COLO668 (cell line): ENCODE measurements around the gene AQP1.

ENCODE experiments used
- DNase-seq: peaks from one replicate; lab custom pipeline; 2025; ENCODE audit not compliant: unreplicated experiment; lab: John Stamatoyannopoulos, UW

Gene AQP1

DNA sequence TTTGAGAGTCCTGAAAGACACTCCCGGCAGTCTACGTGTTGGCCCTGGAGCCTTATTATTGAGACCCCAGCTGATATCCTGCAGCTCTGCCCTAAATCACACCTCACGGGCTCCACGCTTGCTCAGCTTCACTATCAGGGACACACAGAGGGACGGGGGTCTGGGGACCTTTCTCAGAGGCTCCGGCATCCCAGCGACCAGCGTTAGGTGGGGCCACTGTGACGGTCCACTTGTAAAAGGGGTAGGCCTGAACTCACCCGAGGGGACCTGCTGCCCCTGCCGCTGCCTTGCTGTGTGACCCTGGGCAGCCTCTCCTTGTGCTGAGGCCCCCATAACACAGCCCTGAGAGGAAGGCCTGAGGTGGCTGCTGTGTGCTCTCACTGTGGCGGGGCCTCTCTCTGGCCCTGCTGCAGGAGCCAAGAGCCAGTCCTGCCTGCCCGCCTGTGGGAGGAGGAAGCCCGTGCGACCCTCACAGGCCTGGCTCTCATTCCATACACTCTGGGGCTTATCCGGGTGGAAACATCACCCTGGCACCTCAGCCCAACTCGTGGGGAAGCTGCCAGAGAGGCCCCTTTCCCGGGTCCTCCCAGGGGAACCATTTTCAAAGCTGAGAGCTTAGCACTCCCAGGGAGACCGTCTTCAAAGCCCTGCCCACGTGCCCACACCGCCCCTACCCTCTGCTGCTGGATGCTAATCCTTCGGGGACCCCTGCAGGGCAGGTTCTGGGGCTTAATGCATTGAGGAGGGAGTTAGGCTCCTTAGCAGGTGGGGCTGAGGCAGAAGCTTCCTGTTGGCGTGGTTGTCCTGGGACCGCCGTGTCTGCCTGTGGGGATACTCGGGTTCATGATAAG lies 21.7 kb downstream of the AQP1 start:
- DNase-seq: no peak

DNA sequence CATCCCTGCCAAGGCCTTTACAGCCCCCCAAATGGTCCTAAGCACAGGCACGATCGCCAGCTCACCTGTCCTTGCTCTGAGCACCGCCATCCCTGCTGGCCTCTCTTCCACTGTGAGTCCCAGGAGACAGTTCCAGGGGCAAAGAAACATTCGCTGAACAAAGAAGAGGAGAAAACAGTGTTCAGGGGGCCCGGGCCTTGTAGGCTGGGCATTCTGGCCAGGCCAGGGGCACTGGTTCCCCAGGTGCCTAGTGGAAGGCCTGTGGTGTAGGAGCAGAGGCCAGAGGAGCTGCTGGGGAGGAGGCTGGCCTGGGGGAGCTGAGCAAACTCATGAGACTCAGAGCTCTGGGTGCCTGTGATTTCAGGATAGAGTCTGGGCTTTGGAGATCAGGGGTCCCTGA lies 22.6 kb downstream of the AQP1 start:
- DNase-seq: no peak

DNA sequence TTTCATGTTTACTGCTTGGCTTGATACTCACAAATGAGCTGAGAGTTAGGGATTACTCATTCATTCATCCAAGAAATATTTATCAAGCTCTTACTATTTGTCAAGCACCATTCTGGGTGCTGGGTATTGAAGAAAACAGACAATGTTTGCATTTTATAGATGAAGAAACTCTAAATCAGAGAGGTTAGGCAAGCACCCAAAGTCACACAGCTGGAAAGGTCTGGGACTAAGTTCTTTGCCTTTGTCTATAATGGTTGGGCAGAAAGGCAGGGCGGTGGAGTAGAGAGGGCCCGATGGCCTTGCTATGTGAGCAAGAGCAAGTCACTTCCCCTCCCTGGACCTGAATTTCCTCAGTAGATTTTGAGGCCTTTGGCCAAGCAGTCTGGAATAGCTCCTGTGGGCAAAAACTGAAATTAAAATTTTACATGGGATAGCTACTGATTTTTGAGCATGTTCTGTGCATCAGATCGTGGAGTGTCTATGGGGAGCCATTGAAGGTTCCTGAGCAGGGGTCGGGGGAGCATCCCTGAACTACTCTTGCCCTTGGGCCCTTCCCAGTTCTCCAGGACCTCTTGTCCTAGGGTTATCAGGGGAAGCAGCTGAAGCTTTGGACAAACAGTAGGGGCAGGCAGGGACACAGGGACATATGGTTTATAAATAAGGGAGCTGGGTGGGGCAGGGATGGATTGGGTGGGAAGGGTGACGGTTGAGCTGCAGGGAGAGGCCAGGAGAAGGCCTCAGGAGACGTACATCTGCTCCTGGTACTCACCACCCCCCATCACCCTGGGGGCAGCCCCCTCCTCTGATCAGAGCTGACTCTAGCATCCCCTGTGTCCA lies 23.3 kb downstream of the AQP1 start:
- no peak for DNase-seq

DNA sequence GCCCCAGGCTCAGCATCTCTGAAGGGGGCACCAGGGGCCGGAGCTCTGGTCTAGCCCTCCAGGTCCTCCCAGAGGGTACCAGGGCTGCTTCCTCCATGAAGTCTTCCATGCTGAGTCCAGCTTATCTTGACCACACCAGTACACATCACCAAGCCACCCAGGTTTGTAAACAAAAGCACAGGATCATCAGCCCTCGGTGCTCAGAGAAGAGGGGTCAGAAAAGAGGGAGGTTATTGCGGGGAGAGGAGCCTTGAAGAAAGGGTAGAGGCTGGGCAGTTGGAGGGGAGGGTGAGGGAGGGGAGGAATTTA lies 23.9 kb downstream of the AQP1 start:
- no peak for DNase-seq

DNA sequence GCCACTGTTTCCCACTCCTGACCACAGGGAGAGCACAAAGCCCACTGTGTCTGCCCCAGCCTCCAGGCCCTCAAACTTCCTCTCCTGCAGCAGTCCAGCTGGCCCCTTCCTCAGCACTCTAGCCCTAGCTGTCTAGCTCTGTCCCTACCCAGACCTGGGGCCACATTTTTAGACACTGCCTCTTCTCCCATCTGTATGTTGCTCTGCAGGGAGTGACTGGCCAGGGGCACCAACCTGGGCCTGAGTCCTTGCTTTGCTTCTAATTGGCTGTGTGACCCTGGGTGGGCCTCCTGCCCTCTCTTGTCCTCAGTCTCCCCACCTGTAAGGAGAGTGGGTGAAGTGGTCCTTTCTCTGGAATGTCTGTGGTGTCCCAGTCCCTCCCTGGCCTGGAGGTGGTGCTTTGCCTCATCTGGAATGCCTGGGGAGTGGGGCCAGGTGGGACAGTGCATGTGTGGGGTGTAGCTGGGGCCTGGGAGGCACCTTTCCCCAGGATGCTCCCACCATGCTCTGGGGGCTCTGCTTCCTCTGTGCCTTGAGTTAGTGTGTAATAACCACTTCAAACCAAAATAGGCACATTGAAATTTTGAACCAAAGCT lies 25.1 kb downstream of the AQP1 start:
- no peak for DNase-seq

DNA sequence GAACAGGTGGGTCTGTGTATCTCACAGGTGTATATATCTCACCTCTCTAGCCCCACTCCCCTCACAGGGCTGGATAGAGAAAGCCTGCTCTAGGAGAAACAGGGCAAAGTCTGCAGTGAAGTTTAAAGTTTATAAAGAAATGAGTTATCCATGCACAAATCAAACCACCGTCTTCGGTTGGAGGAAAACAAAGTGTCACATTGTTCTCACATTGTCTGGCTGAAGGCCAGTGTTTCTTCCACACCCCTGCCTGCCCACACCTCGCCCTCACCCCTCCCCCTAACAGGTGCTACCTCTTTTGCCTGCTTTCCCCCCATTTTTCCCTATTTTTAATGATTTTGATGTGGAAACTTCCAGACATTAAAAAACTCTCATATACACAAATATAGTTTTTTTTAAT lies 25.8 kb downstream of the AQP1 start:
- no peak for DNase-seq

DNA sequence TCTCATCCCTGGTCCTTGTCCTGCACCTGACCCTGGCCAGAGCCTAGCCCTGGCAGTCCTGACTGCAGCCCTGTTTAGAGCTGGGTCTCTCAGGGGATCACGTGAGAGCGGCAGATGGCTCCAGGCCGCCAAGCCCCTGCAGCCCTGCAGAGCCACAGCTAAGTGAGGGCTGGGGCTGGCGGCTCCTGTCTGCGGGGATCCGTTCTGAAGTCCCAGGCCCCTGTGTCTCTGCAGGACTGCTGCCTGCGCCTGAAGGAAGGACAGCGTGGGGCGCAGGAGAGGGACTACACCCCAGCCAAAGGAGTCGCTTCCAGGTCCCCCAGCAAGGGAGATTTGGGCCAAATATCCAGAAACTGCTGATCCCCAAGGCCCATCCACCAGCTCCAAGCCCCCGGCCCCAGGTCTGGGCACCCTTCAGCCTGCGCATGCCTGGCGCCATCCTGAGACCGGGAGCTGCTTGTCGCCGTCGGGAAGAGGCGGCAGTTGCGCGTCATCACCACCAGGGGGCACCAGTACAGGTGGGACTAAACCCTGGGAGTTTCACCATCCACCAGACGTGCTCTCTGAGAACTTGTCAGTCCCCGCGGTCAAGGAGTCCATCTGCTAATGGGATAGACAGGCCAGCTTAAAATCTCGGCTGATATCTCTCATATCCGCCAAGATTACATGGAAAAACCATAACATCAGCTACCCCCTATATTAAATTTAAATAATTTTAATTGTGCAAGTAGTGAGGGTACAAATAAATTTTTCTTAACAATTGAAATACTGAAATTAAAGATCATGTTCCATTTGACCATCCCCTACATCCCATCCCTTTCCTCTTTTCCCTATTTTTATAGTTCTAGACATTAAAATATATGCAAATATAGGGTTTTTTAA lies 27.0 kb downstream of the AQP1 start:
- peak; percentile 83 for DNase-seq

DNA sequence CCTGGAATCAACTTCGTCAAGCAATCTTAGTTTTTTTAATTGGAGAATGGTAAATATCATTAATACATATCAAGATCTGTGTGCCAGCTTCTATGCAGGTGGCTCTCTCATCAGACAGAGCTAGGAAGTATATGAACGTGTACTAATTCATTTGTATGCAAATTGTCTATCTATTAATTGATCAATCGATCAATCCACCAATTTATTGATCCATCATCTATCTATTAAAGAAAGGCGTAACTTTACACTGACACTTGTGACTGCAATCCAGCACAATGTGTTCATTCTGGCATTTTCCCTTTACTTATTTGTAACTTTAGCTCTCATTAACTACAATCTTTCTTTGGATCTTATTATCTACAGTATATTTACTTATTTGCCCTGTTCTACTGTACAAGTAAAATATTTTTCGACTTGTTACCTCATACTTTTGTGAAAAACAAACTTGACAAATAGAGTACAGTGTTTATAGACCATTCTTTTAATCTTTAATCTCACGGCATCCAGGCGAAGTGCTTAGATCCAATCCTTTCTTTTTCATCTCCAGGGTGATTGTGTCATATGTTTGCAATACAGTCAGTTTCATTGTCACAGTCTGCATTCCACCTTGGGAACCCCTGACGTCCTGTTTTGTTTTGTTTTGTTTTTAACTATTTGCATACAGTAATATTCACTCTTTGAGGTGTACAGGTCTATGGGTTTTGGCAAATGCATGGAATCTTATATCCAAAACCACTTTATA lies 30.1 kb downstream of the AQP1 start:
- no peak for DNase-seq

DNA sequence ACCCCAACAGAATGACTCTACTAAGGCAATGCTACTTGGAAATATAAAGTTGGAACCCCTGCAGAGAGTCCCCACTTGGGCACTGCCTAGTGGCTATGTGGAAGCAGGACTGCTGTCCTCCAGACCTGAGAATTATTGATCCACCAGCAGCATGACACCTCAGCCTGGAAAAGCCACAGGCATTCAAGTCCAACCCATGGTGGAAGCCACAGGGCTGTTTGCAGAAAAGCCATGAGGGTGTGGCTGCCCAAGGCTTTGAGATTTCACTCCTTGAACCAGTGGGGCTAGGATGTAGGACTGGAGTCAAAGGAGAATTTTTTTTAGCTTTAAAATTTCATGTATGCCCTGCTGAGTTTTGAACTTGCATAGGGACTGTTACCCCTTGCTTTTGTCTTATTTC lies 38.5 kb downstream of the AQP1 start:
- DNase-seq: no peak

DNA sequence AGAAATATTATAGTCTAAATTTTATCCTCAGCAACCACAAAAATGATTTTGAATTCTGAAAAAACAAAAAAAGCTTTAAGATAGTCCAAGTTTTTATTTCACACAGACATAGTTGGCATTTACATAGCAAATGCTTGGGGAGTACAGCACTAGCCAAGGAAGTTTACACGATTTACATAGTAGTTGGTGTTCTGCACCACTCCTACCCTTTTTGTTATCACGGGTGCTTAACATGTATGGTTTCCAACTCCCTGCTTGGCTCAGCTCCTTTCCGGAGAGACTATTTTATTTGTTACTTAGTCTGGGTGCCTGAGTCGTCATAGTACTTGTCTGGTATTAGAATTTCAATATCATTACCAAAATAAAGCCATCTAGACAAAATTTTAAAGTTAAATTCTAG lies 43.3 kb downstream of the AQP1 start:
- no peak for DNase-seq

DNA sequence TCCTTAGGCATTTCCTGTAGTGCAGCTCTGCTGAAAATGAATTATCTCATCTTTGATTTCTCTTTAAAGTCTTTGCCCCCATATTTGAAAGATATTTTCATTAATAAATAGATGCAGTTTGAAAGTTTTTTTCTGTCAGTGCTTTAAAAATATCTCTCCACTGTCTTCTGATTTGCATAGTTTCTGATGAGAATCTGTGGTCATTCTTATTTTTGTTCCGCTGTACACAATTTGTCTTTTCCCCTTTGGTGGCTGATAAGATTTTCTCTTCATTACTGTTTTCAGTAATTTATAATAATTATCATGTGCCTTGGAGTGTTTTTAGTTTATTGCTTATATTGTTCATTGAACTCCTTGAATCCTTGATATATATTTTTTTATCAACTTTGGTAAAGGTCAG lies 45.1 kb downstream of the AQP1 start:
- no peak for DNase-seq

DNA sequence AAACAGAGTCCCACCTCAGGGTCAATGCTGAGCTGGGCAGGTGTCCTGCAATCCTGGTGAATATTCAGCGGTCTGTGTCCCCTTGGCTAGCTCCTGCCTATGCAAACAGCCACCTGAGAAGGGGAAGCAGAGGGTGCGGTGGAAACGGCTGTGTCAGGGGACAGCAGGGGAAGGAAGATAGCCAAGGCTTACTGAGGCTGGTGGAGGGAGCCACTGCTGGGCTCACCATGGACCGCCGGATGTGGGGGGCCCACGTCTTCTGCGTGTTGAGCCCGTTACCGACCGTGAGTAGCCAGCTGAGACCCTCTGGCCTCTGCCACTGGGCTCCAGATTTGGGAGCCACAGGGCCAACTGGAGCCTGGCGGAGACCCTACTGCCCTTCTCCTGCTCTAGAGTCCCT lies 52.2 kb downstream of the AQP1 start, which contains the start of gene GHRHR:
GHRHR (plus strand) TSS at position 112 of the 400 bp plus-strand sequence; CDS start at position 228, 116 bp downstream.
- no peak for DNase-seq

DNA sequence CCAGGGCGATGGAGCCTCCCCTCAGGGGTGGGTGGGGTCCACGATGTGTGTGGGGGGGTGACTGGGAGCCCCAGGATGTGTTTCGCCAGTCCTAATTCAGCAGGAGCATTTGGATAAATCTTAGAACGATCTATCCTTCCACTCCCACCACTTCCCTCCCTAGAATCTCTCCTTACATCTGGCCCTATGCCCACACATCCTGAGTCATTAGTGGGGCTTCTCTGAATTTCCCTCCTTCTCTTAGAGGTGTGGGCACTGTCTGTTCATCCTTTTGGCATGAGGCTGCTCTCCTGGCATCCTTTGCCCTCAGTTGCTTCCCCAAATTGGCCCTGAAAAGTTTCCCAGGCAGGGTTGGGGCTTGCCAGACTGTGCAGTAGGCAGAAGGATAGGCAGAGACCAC lies 53.7 kb downstream of the AQP1 start:
- DNase-seq: no peak

DNA sequence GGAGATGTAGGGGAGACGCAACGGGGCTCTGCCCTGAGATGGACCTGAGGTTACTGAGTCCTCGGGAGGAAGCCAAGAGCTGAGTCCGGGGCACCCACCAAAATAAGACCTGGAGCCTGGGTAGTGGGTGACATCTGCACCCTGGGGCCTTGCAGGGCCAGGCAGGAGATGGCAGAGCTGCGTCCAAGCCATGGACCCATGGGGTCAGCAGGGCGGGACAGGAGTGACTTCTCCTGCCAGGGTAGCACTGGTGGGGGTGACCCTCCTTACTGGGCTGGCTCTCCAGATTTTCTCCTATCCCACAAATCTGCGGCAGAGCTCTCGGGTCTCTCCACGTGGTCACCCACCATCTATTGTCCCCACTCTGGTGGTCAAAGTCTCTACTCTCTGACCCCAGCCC lies 54.2 kb downstream of the AQP1 start:
- DNase-seq: no peak

DNA sequence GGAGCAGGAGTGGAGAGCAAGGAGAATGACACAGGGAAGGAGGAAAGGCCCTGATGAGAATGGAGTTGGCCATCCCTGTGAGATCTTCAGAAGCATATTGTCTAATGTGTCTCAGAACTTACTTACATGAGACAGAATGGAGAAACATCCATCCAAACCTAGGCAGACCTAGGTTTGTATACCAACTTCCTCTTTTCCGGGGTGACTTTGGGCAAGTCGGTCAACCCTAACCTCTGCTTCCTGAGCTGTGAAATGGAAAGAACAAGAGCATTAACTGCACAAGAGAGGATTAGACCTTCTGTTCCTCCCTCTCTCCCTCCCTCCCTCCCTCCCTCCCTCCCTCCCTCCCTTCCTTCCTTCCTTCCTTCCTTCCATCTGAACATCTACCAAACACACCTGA lies 56.6 kb downstream of the AQP1 start:
- no peak for DNase-seq

DNA sequence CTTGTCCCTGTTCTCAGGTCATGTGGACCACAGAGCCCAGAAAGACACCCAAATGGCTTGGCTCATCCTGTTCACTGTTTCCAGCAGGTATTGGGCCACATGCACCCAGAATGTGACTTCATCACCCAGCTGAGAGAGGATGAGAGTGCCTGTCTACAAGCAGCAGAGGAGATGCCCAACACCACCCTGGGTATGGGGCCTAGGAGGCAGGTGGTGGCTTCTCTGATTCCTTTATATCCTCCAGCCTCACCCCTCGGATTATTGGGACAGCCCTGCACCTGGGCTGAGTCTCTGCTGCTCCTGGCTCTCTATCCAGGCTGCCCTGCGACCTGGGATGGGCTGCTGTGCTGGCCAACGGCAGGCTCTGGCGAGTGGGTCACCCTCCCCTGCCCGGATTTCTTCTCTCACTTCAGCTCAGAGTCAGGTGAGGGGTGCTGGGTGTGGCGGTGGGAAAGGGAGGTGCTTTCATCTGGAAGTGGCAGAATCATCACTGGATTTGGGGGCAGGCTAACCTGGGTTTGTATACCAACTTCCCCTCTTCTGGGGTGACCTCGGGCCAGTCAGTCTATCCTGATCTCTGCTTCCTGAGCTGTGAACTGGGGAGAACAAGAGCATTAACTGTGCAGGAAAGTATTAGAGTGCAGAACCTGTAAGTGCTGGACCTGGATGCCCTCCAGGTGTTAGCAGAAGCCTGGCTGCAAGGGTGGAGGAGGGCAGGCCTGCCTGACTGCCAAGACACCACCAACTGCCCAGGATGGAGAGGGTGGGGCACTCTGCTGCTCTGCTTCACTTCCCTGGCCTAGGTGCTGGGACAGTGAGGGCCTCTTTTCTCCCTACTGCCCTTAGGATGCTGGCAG lies 57.3 kb downstream of the AQP1 start:
- DNase-seq: no peak

DNA sequence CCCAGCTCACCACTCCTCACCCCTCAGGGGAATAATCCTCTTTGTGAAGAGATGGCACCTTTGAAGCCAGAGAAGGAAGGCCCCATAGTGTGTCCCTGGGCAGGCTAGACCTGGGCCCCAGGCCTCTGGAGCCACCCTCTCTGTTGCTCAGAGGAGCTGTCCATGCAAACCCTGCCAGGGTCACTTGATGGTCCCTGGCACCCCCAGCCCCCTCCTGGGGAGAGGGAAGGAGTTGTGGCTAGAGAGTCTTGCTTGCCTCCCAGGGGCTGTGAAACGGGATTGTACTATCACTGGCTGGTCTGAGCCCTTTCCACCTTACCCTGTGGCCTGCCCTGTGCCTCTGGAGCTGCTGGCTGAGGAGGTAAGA lies 57.9 kb downstream of the AQP1 start:
- DNase-seq: no peak

DNA sequence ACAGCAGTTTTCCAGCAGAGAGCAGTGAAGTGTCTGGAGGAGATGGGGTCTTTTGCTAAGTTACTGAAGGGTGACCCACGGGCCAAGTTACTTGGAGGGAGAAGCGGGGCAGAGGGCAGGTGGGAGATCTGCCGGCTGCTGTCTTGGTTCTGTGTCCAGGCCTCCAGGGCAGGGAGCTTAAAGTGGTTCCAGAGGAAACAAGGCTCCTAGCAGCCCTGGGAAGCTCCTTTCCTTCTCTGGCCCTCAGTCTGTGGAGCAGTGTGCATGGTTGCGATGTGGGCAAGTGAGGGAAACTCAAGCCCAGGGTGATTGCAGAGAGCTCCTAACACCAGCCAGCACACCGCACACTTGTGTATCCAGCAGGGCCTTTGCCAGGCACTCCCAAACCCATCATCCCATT lies 58.4 kb downstream of the AQP1 start:
- DNase-seq: no peak

DNA sequence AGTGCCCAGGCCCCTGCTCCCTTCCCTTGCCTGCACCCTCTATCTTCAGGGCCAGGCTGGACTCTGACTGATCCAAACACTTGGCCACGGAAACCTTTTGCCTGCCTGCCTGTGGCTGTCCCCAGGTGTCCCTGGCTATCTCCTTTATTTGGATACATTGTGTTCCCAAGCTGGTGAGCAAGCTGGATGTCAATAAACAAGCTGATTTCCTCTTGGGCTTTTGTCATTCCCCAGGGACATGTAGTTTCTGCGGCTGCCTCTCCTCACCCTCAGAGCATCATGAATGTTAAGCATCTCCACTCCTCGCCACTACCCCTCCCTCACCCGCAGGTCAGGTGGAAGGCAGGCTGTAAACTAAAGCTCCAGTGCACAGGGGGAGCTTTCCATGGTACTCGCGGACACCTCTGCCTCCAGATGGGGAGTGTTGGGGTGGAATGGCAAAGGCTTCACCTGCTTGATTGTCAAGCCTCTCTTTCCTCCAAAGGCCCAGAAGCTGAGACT lies 59.0 kb downstream of the AQP1 start:
- DNase-seq: no peak
